Endothelial cell of umbilical vein (primary cell): Measurements from ENCODE around the gene FGD6.

Experiments used
- CTCF ChIP-seq, 2 donors: IDR thresholded peaks; 1 replicate in 1 of 2; 2 replicates in 1 of 2; pipeline ENCODE4 v1.5.1; 2011; ENCODE audit warnings: low read length in 2 of 2, mild to moderate bottlenecking in 2 of 2, moderate library complexity in 2 of 2, control low read depth in 1 of 2, inconsistent platforms in 1 of 2, low read depth in 1 of 2; ENCODE audit not compliant: insufficient read depth in 1 of 2; ENCODE audit errors: extremely low read depth in 1 of 2
- POLR2AphosphoS5 ChIP-seq: IDR thresholded peaks from 2 replicates; pipeline ENCODE4 v1.6.1; 2012; ENCODE audit warnings: low read depth, mild to moderate bottlenecking, control low read depth, low read length, moderate library complexity; ENCODE audit not compliant: insufficient read depth

GRCh38 chr12:95224202-95225170, 7.2 kb upstream of the FGD6 start:
- TF ChIP-seq CTCF (IDR thresholded peaks at IDR 0.05; ENCODE audit: extremely low read depth in 1 of 2, insufficient read depth in 1 of 2, low read depth in 1 of 2, low read length in 2 of 2): no peak
- no peak for TF ChIP-seq POLR2AphosphoS5
